Ascending aorta (tissue), 1 donor: ENCODE data around the gene GRM6. TPM values are rescaled to one million over a fixed set of nuclear protein-coding genes. Genes with fewer than 3 reads are reported as not detected.

ENCODE experiments used
- total RNA-seq: library from RNA; depleted of rRNA; stranded (reverse); fragments of >200 nt; gene quantifications from one replicate; pipeline ENCODE4 v1.1.0, GENCODE V29; 2016

Gene GRM6
- total RNA-seq, 1 donor from 2014 or later = not detected

Other genes with a start within 250 kb of the GRM6 start
- gene ZNF354B, start 135.4 kb downstream of the GRM6 start, total RNA-seq = 8.3 TPM
- 0.75 TPM for gene ZFP2, start 99.4 kb downstream of the GRM6 start, total RNA-seq
- gene ZNF454, start 54.1 kb downstream of the GRM6 start, total RNA-seq = 2.8 TPM
- 38.8 TPM for gene ZNF879, start 28.5 kb upstream of the GRM6 start, total RNA-seq
- 3.0 TPM for gene ZNF354C, start 65.1 kb upstream of the GRM6 start, total RNA-seq